H9 (cell line): ENCODE data around the gene ZC3HAV1. TPM values are rescaled to one million over a fixed set of nuclear protein-coding genes. Genes with fewer than 3 reads are reported as not detected.

ENCODE experiments used
- DNase-seq: peaks from one replicate; pipeline ENCODE4 v3.0.0-alpha.2; 2017
- H2AFZ ChIP-seq: one replicate; pipeline ENCODE4 v1.6.1; 2013; ENCODE audit warnings: mild to moderate bottlenecking, low read length, control low read depth, moderate library complexity
- H2AK5ac ChIP-seq: 2 replicates; pipeline ENCODE4 v1.6.1; 2013; ENCODE audit warnings: low read length, control low read depth, mixed read lengths; ENCODE audit not compliant: insufficient read length
- H2BK120ac ChIP-seq: one replicate; pipeline ENCODE4 v1.6.1; 2013; ENCODE audit warnings: low read depth, mild to moderate bottlenecking, low read length, control low read depth, inconsistent platforms; ENCODE audit not compliant: poor library complexity, severe bottlenecking
- H2BK12ac ChIP-seq: 2 replicates; pipeline ENCODE4 v1.6.1; 2013; ENCODE audit warnings: low read length, control low read depth, mixed read lengths, low read depth; ENCODE audit not compliant: insufficient read length
- H2BK15ac ChIP-seq: 2 replicates; pipeline ENCODE4 v1.6.1; 2013; ENCODE audit warnings: low read depth, low read length, control low read depth
- H2BK20ac ChIP-seq: one replicate; pipeline ENCODE4 v1.6.1; 2013; ENCODE audit warnings: low read depth, mild to moderate bottlenecking, low read length, control low read depth, inconsistent platforms; ENCODE audit not compliant: poor library complexity, severe bottlenecking
- H2BK5ac ChIP-seq: 2 replicates; pipeline ENCODE4 v1.6.1; 2013; ENCODE audit warnings: low read length, control low read depth, mixed read lengths; ENCODE audit not compliant: insufficient read length
- H3K14ac ChIP-seq: 2 replicates; pipeline ENCODE4 v1.6.1; 2013; ENCODE audit warnings: low read length, control low read depth; ENCODE audit not compliant: insufficient read depth
- H3K18ac ChIP-seq: 2 replicates; pipeline ENCODE4 v1.6.1; 2013; ENCODE audit warnings: low read depth, mild to moderate bottlenecking, mixed read lengths, low read length, control low read depth; ENCODE audit not compliant: insufficient read length
- H3K23ac ChIP-seq: 2 replicates; pipeline ENCODE4 v1.6.1; 2013; ENCODE audit warnings: low read length, control low read depth, mixed read lengths, low read depth; ENCODE audit not compliant: insufficient read length
- H3K23me2 ChIP-seq: 2 replicates; pipeline ENCODE4 v1.6.1; 2013; ENCODE audit warnings: low read depth, mild to moderate bottlenecking, mixed read lengths, low read length, control low read depth; ENCODE audit not compliant: insufficient read length, poor library complexity, severe bottlenecking
- H3K27ac ChIP-seq: 2 replicates; pipeline ENCODE4 v1.5.1; 2013; ENCODE audit warnings: low read length, control low read depth, mixed read lengths, low read depth; ENCODE audit not compliant: insufficient read length
- H3K27me3 ChIP-seq: 2 replicates; pipeline ENCODE4 v1.6.1; 2013; ENCODE audit warnings: low read length, control low read depth, inconsistent platforms; ENCODE audit not compliant: insufficient read depth
- H3K4ac ChIP-seq: 2 replicates; pipeline ENCODE4 v1.6.1; 2013; ENCODE audit warnings: low read depth, mild to moderate bottlenecking, control low read depth, inconsistent platforms, low read length, moderate library complexity
- H3K4me1 ChIP-seq: 2 replicates; pipeline ENCODE4 v1.6.1; 2013; ENCODE audit warnings: low read length, control low read depth, inconsistent platforms; ENCODE audit not compliant: insufficient read depth
- H3K4me2 ChIP-seq: 2 replicates; pipeline ENCODE4 v1.6.1; 2013; ENCODE audit warnings: low read length, control low read depth, mixed read lengths; ENCODE audit not compliant: insufficient read length, insufficient read depth
- H3K56ac ChIP-seq: 2 replicates; pipeline ENCODE4 v1.6.1; 2013; ENCODE audit warnings: low read depth, mild to moderate bottlenecking, mixed read lengths, low read length, control low read depth; ENCODE audit not compliant: insufficient read length
- H3K79me1 ChIP-seq: 2 replicates; pipeline ENCODE4 v1.6.1; 2013; ENCODE audit warnings: low read depth, mild to moderate bottlenecking, moderate library complexity, low read length, control low read depth, inconsistent platforms; ENCODE audit not compliant: insufficient read depth, poor library complexity, severe bottlenecking
- H3K79me2 ChIP-seq: 2 replicates; pipeline ENCODE4 v1.6.1; 2013; ENCODE audit warnings: low read length, control low read depth, inconsistent platforms; ENCODE audit not compliant: insufficient read depth
- H3K9ac ChIP-seq: 2 replicates; pipeline ENCODE4 v1.6.1; 2013; ENCODE audit warnings: low read length, control low read depth, mixed read lengths; ENCODE audit not compliant: insufficient read length; ENCODE audit errors: extremely low read depth
- H3K9me3 ChIP-seq: one replicate; pipeline ENCODE4 v1.6.1; 2013; ENCODE audit warnings: low read depth, low read length, inconsistent platforms; ENCODE audit not compliant: control insufficient read depth
- H3T11ph ChIP-seq: one replicate; pipeline ENCODE4 v1.6.1; 2013; ENCODE audit warnings: mild to moderate bottlenecking, low read length, control low read depth, inconsistent platforms
- H4K20me1 ChIP-seq: one replicate; pipeline ENCODE4 v1.6.1; 2013; ENCODE audit not compliant: control insufficient read depth, insufficient read length, insufficient read depth
- H4K5ac ChIP-seq: 2 replicates; pipeline ENCODE4 v1.6.1; 2013; ENCODE audit warnings: low read depth, mild to moderate bottlenecking, mixed read lengths, low read length, control low read depth; ENCODE audit not compliant: insufficient read length
- H4K8ac ChIP-seq: replicated peaks from 2 replicates; pipeline ENCODE4 v1.6.1; 2013; ENCODE audit warnings: low read length, control low read depth, mixed read lengths, low read depth; ENCODE audit not compliant: insufficient read length
- H4K91ac ChIP-seq: 2 replicates; pipeline ENCODE4 v1.6.1; 2013; ENCODE audit warnings: low read depth, mild to moderate bottlenecking, moderate library complexity, mixed read lengths, low read length, control low read depth; ENCODE audit not compliant: insufficient read length
- H3K27ac Mint-ChIP-seq, 3 experiments: 2 replicates in 2 of 3; 3 replicates in 1 of 3; pipeline ENCODE4 v1.8.0; 2020 to 2021; ENCODE audit warnings: mixed read lengths in 3 of 3, mild to moderate bottlenecking in 1 of 3, moderate library complexity in 1 of 3
- H3K27me3 Mint-ChIP-seq: 2 replicates; pipeline ENCODE4 v1.8.0; 2021; ENCODE audit warnings: low read depth, mild to moderate bottlenecking, moderate library complexity, mixed read lengths
- H3K36me3 Mint-ChIP-seq, 3 experiments: 2 replicates in 2 of 3; 3 replicates in 1 of 3; pipeline ENCODE4 v1.8.0; 2020 to 2021; ENCODE audit warnings: low read depth in 3 of 3, mixed read lengths in 3 of 3; ENCODE audit not compliant: insufficient read depth in 1 of 3
- H3K4me1 Mint-ChIP-seq, 2 experiments: 2 replicates each; pipeline ENCODE4 v1.8.0; 2020; ENCODE audit warnings: mixed read lengths in 2 of 2
- H3K4me3 Mint-ChIP-seq, 2 experiments: 2 replicates in 1 of 2; 3 replicates in 1 of 2; pipeline ENCODE4 v1.8.0; 2020 to 2021; ENCODE audit warnings: mild to moderate bottlenecking in 2 of 2, mixed read lengths in 2 of 2, moderate library complexity in 1 of 2
- H3K9me3 Mint-ChIP-seq, 2 experiments: 2 replicates in 1 of 2; 3 replicates in 1 of 2; pipeline ENCODE4 v1.8.0; 2020; ENCODE audit warnings: mild to moderate bottlenecking in 2 of 2, mixed read lengths in 2 of 2, moderate library complexity in 1 of 2
- WGBS: extraction: QIAGEN DNeasy Blood & Tissue Kit; methylation state at CpG from one replicate; pipeline ENCODE4 v1.1.7; 2013; ENCODE audit warnings: missing lambda C conversion rate, low lambda C conversion rate, mixed read lengths; ENCODE audit not compliant: insufficient read length; ENCODE audit errors: extremely low coverage; 5-methylcytosine and 5-hydroxymethylcytosine counted together
- total RNA-seq: library from RNA; stranded (reverse); gene quantifications from 2 replicates; pipeline ENCODE4 v1.2.1, GENCODE V29; 2021
- TF ChIP-seq, protein P1 (sequence below): fragments of 200-600 bp; sonication (generic); conservative IDR thresholded peaks from 3 replicates; pipeline ENCODE4 v1.8.0; 2021; ENCODE audit warnings: antibody characterized with exemption, mild to moderate bottlenecking

Gene ZC3HAV1
- total RNA-seq, 1 experiment from 2014 or later, result 32.8 TPM

DNA sequence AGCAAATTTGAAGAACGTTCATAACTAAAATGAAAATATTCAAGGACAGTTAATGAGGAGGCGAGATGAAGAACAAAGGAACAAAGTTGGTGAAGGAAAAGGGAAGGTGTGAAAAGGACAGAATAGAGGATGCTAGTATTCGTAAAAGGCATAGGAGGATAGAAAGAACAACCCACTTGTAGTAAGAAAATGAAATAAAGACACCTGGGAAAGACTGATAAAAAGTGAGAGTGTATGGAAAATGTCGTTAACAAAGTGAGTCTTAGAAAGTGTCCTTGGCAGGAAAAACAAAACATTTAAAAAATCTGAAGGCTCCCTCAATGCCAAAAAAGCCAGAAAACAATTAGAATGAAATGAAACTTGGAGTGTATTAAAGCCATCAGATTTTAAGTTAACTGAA lies 29.6 kb upstream of the ZC3HAV1 start:
- H3K4me1 Mint-ChIP-seq, result no peaks in the 10 kb centered on the region

More for the DNA sequence above, 29.6 kb upstream of the ZC3HAV1 start:
- H3K14ac ChIP-seq, result no peak overlapping the region
- H2BK120ac ChIP-seq, result no peak overlapping the region
- no peak overlapping the region for H3K23ac ChIP-seq
- no peak overlapping the region for H4K8ac ChIP-seq
- H3K4me1 ChIP-seq, result no peaks in the 10 kb centered on the region
- TF ChIP-seq, protein P1, sequence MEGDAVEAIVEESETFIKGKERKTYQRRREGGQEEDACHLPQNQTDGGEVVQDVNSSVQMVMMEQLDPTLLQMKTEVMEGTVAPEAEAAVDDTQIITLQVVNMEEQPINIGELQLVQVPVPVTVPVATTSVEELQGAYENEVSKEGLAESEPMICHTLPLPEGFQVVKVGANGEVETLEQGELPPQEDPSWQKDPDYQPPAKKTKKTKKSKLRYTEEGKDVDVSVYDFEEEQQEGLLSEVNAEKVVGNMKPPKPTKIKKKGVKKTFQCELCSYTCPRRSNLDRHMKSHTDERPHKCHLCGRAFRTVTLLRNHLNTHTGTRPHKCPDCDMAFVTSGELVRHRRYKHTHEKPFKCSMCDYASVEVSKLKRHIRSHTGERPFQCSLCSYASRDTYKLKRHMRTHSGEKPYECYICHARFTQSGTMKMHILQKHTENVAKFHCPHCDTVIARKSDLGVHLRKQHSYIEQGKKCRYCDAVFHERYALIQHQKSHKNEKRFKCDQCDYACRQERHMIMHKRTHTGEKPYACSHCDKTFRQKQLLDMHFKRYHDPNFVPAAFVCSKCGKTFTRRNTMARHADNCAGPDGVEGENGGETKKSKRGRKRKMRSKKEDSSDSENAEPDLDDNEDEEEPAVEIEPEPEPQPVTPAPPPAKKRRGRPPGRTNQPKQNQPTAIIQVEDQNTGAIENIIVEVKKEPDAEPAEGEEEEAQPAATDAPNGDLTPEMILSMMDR, result no peak
- H3K9ac ChIP-seq, result no peak overlapping the region
- H3K79me2 ChIP-seq, result no peaks in the 10 kb centered on the region
- Mint-ChIP-seq H3K27ac (0 out of 7 replicates have a peak overlapping the region, but pooled peaks of 1 of the 3 experiments have one; percentile 3), H3K4me3 (no peak overlapping the region), H3K27me3 (no peaks in the 10 kb centered on the region), H3K9me3 (no peaks in the 10 kb centered on the region; a peak in 1 of 5 replicates), H3K36me3 (peaks cover 4 to 7% (median 5%) of the 10 kb centered on the region in 3 experiments; a peak in 5 of 7 replicates)
- DNase-seq, result no peak
- H2BK5ac ChIP-seq, result no peak overlapping the region
- H4K91ac ChIP-seq, result no peak overlapping the region
- no peak overlapping the region for H3K4ac ChIP-seq
- H3T11ph ChIP-seq, result no peak overlapping the region
- no peak overlapping the region for H2AFZ ChIP-seq
- H3K79me1 ChIP-seq, result no peaks in the 10 kb centered on the region
- no peak overlapping the region for H3K27ac ChIP-seq
- H3K18ac ChIP-seq, result no peak overlapping the region
- no peaks in the 10 kb centered on the region for H3K23me2 ChIP-seq
- no peak overlapping the region for H2AK5ac ChIP-seq
- H2BK20ac ChIP-seq, result no peak overlapping the region
- no peak overlapping the region for H2BK12ac ChIP-seq
- no peak overlapping the region for H4K5ac ChIP-seq
- H4K20me1 ChIP-seq, result no peaks in the 10 kb centered on the region
- no peaks in the 10 kb centered on the region for H3K9me3 ChIP-seq
- no peak overlapping the region for H3K4me2 ChIP-seq
- no peak overlapping the region for H2BK15ac ChIP-seq
- H3K56ac ChIP-seq, result no peak overlapping the region
- no CpG with 5 or more reads among the region's 4 CpGs for WGBS
- H3K27me3 ChIP-seq, result no peaks in the 10 kb centered on the region
